ENCODE results near the gene C14orf119. TPM values are rescaled to one million over a fixed set of nuclear protein-coding genes. Genes with fewer than 3 reads are reported as not detected.

C14orf119 gene
- total RNA-seq, 1 experiment from 2014 or later: 81.3 TPM

DNA sequence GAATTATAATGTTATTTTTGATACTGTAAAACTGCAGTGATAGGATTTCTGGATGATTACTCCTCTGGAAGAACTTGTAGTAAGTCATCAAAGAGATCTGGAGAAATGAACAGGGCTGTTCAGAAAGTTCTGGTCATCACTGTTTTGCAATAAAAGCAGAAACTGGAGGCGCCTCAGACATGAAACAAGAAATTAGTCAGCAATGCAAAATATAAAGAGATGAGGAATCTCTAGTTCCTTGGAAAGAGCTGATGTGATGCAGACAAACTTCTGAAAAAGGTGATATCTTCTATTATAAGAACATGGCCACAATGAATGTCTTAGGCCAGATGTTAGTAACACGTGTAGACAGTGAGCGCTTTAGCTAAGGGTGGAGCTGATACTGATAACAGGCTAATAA is 9.8 kb upstream of the C14orf119 start:
- no peak for ATAC-seq

GRCh38 chr14:23086565-23086964 is 8.7 kb upstream of the C14orf119 start:
- TF ChIP-seq JAZF1 (CRISPR knock-in tag; IDR thresholded peaks at IDR 0.05): no peak
- no peak for TF ChIP-seq ZBTB43 (CRISPR knock-in tag; IDR thresholded peaks at IDR 0.05)
- no peak for TF ChIP-seq CTCF (IDR thresholded peaks at IDR 0.05)
- TF ChIP-seq ZNF281 (CRISPR knock-in tag; IDR thresholded peaks at IDR 0.05): no peak
- no peak for TF ChIP-seq ZNF219 (CRISPR knock-in tag; IDR thresholded peaks at IDR 0.05; ENCODE audit: borderline replicate concordance)
- TF ChIP-seq EMX1 (CRISPR knock-in tag; IDR thresholded peaks at IDR 0.05): no peak
- TF ChIP-seq MAX (CRISPR knock-in tag; IDR thresholded peaks at IDR 0.05): no peak
- TF ChIP-seq ATF1 (CRISPR knock-in tag; IDR thresholded peaks at IDR 0.05): no peak
- no peak for TF ChIP-seq RORB (CRISPR knock-in tag; IDR thresholded peaks at IDR 0.05)
- TF ChIP-seq, protein P1, sequence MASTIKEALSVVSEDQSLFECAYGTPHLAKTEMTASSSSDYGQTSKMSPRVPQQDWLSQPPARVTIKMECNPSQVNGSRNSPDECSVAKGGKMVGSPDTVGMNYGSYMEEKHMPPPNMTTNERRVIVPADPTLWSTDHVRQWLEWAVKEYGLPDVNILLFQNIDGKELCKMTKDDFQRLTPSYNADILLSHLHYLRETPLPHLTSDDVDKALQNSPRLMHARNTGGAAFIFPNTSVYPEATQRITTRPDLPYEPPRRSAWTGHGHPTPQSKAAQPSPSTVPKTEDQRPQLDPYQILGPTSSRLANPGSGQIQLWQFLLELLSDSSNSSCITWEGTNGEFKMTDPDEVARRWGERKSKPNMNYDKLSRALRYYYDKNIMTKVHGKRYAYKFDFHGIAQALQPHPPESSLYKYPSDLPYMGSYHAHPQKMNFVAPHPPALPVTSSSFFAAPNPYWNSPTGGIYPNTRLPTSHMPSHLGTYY (CRISPR knock-in tag; IDR thresholded peaks at IDR 0.05): no peak
- CTCF ChIA-PET: interaction anchor here (5.0 kb wide), 1 partner anchor 18 kb away, joined by 20 read pairs; no protein-coding TSS in a partner anchor
- no peaks in the 10 kb centered on the region for H3K9me3 Mint-ChIP-seq
- H3K27ac Mint-ChIP-seq: no peak overlapping the region
- H3K4me1 Mint-ChIP-seq: no peaks in the 10 kb centered on the region
- peaks cover 75% of the 10 kb centered on the region for H3K36me3 Mint-ChIP-seq
- no peaks in the 10 kb centered on the region for H3K27me3 Mint-ChIP-seq (ENCODE audit: low read depth)
- no peak for DNase-seq (ENCODE audit: low spot score)
- POLR2A ChIA-PET: no interaction called here
- no peak for ATAC-seq
- no peak overlapping the region for H3K4me3 Mint-ChIP-seq

More for the DNA sequence above, 9.8 kb upstream of the C14orf119 start:
- no peak overlapping the region for H3K27ac Mint-ChIP-seq
- no peak for DNase-seq (ENCODE audit: low spot score)
- no peaks in the 10 kb centered on the region for H3K4me1 Mint-ChIP-seq
- H3K9me3 Mint-ChIP-seq: no peaks in the 10 kb centered on the region
- ChIA-PET CTCF (interaction anchor here (0.6 to 5.0 kb wide), 3 partner anchors 17 to 58 kb away, joined by 4 to 20 read pairs (median 4); no protein-coding TSS in a partner anchor), POLR2A (no interaction called here)
- no peak for TF ChIP-seq NR2C2 (CRISPR knock-in tag; IDR thresholded peaks at IDR 0.05)
- TF ChIP-seq NR3C1 (CRISPR knock-in tag; conservative IDR thresholded peaks at IDR 0.05; ENCODE audit: low read depth): no peak
- H3K4me3 Mint-ChIP-seq: no peak overlapping the region
- peaks cover 81% of the 10 kb centered on the region for H3K36me3 Mint-ChIP-seq
- H3K27me3 Mint-ChIP-seq (ENCODE audit: low read depth): no peaks in the 10 kb centered on the region

DNA sequence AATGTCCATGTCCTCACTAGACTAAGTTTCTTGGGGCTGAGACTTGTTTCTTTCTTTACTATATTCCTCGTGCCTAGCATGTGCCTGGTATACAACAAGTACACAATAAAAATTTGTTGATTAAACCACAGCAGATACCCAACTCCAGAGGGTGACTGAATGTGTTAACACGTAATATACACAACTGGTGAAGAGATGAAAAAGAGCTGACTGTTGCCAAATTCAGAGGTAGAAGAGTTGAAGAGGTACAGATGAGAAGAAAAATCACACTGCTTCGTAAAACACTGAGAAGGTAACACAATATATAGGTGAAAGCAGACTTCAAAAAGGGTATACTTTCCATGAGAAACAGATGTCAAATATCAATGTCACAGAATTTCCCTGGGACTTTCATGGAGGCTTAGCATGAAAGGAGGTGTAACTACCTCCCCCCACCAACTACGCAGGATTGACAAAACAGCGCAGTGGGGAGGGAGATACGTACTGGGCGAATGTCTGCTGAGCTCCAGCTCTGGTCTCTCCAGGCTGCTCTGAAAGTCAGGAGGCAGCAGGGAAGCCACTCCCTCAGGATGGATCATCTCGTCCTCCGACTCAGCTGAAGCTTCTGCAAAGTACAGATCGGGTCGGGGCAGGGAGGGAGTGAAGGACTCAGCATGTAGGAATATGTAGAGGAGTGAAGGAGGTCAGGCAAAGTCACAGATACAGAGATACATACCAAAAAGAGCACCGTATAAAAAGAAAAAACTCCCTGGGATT is 5.6 kb upstream of the C14orf119 start:
- DNase-seq (ENCODE audit: low spot score) (no peak), ATAC-seq (no peak)
- H3K4me1 Mint-ChIP-seq: peaks cover 9% of the 10 kb centered on the region
- H3K27me3 Mint-ChIP-seq (ENCODE audit: low read depth): no peaks in the 10 kb centered on the region
- H3K36me3 Mint-ChIP-seq: peaks cover 76% of the 10 kb centered on the region
- H3K4me3 Mint-ChIP-seq: no peak overlapping the region
- no peaks in the 10 kb centered on the region for H3K9me3 Mint-ChIP-seq
- ChIA-PET POLR2A (no interaction called here), CTCF (interaction anchor here (1.2 to 1.8 kb wide), 2 partner anchors 13 to 21 kb away, joined by 5 to 8 read pairs; no protein-coding TSS in a partner anchor)
- no peak overlapping the region for H3K27ac Mint-ChIP-seq
- no peak for TF ChIP-seq ZBTB21 (CRISPR knock-in tag; IDR thresholded peaks at IDR 0.05; ENCODE audit: borderline replicate concordance)
- TF ChIP-seq SMAD4 (CRISPR knock-in tag; IDR thresholded peaks at IDR 0.05): no peak
- no peak for TF ChIP-seq ZNF263 (CRISPR knock-in tag; IDR thresholded peaks at IDR 0.05; ENCODE audit: low read depth)
- no peak for TF ChIP-seq MYBL2 (CRISPR knock-in tag; IDR thresholded peaks at IDR 0.05)
- TF ChIP-seq MAX (CRISPR knock-in tag; IDR thresholded peaks at IDR 0.05): no peak
- TF ChIP-seq, protein P2, sequence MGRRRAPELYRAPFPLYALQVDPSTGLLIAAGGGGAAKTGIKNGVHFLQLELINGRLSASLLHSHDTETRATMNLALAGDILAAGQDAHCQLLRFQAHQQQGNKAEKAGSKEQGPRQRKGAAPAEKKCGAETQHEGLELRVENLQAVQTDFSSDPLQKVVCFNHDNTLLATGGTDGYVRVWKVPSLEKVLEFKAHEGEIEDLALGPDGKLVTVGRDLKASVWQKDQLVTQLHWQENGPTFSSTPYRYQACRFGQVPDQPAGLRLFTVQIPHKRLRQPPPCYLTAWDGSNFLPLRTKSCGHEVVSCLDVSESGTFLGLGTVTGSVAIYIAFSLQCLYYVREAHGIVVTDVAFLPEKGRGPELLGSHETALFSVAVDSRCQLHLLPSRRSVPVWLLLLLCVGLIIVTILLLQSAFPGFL (CRISPR knock-in tag; IDR thresholded peaks at IDR 0.05; ENCODE audit: borderline replicate concordance): no peak
- TF ChIP-seq, protein P3, sequence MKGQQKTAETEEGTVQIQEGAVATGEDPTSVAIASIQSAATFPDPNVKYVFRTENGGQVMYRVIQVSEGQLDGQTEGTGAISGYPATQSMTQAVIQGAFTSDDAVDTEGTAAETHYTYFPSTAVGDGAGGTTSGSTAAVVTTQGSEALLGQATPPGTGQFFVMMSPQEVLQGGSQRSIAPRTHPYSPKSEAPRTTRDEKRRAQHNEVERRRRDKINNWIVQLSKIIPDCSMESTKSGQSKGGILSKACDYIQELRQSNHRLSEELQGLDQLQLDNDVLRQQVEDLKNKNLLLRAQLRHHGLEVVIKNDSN (CRISPR knock-in tag; IDR thresholded peaks at IDR 0.05): no peak
- TF ChIP-seq, protein P4, sequence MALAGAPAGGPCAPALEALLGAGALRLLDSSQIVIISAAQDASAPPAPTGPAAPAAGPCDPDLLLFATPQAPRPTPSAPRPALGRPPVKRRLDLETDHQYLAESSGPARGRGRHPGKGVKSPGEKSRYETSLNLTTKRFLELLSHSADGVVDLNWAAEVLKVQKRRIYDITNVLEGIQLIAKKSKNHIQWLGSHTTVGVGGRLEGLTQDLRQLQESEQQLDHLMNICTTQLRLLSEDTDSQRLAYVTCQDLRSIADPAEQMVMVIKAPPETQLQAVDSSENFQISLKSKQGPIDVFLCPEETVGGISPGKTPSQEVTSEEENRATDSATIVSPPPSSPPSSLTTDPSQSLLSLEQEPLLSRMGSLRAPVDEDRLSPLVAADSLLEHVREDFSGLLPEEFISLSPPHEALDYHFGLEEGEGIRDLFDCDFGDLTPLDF (CRISPR knock-in tag; IDR thresholded peaks at IDR 0.05): no peak
- no peak for TF ChIP-seq RORB (CRISPR knock-in tag; IDR thresholded peaks at IDR 0.05)
- TF ChIP-seq ZNF317 (CRISPR knock-in tag; IDR thresholded peaks at IDR 0.05; ENCODE audit: borderline replicate concordance, low read depth): no peak

Measured in WTC11 (cell line).